ES-I3 (cell line): Measurements from ENCODE around the gene HMGB3.

ENCODE experiments used
- H3K36me3 ChIP-seq: 2 replicates; pipeline ENCODE4 v1.6.1; 2013; ENCODE audit warnings: mild to moderate bottlenecking, low read length, control low read depth, moderate library complexity; ENCODE audit not compliant: insufficient read depth
- H3K4me1 ChIP-seq: 2 replicates; pipeline ENCODE4 v1.6.1; 2013; ENCODE audit warnings: mild to moderate bottlenecking, control low read depth, low read length; ENCODE audit not compliant: insufficient read depth
- H3K9ac ChIP-seq: 2 replicates; pipeline ENCODE4 v1.6.1; 2013; ENCODE audit warnings: low read depth, mild to moderate bottlenecking, low read length, moderate library complexity
- H3K9me3 ChIP-seq: 2 replicates; pipeline ENCODE4 v1.6.1; 2013; ENCODE audit warnings: mild to moderate bottlenecking, low read length, moderate library complexity; ENCODE audit not compliant: control insufficient read depth, insufficient read depth

HMGB3 gene

GRCh38 chrX:150982788-150983520, at the start of gene HMGB3:
TSS of gene HMGB3 (plus strand) at chrX:150983335. CDS start at chrX:150985600, 2,265 bp downstream.
- Histone ChIP-seq H3K9me3 (no peaks in the 10 kb centered on the region), H3K4me1 (no peaks in the 10 kb centered on the region), H3K9ac (peak within 1 kb of the TSS; percentile 84), H3K36me3 (no peaks in the 10 kb centered on the region)

DNA sequence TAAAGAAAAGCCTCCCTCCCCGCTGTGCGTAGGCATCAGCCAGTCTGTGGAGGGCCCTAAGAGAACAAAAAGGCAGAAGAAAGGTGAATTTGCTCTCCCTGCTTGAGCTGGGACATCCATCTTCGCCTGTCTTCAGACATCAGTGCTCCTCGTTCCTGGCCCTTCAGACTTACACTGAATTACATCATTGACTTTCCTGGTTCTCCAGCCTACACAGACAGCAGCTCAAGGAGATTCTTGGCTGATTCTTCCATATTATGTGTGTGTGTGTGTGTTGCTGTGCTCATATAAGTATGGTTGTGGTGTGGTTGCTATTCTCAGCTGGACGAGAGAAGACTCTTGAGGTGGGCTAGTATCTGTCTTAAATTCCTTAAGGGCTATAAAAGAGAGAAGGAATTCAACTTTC, 49.2 kb upstream of the HMGB3 start:
- Histone ChIP-seq H3K4me1 (peaks cover 22% of the 10 kb centered on the region), H3K9me3 (peaks cover 4% of the 10 kb centered on the region; the same call in 1 of the 2 replicates), H3K9ac (no peak overlapping the region; the same call in 1 of the 2 replicates), H3K36me3 (peaks cover 2% of the 10 kb centered on the region; the same call in 1 of the 2 replicates)

DNA sequence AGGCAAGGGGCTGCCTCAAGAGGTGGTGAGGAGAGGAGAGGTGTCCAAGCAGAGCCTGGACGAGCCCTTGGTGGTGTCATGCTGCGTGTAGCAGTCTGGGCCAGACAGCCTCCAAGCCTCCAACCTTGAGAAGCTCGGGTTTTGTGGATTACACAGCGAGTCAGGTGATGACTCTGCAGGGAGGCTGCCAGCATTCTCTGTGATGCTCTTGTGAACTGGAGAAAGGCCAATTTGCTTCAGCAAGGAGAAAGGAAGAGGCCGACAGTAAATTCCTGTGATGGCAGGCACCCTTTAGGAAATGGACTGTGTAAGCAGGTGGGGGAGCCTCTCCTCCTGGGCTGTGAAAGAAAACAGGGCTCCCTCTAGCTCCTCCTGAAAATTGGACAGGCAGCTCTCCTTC, 48.7 kb upstream of the HMGB3 start:
- peaks cover 2% of the 10 kb centered on the region; the same call in 1 of the 2 replicates for H3K36me3 ChIP-seq
- H3K9ac ChIP-seq, result no peak overlapping the region; the same call in 1 of the 2 replicates
- peaks cover 4% of the 10 kb centered on the region; the same call in 1 of the 2 replicates for H3K9me3 ChIP-seq
- H3K4me1 ChIP-seq, result peaks cover 22% of the 10 kb centered on the region

DNA sequence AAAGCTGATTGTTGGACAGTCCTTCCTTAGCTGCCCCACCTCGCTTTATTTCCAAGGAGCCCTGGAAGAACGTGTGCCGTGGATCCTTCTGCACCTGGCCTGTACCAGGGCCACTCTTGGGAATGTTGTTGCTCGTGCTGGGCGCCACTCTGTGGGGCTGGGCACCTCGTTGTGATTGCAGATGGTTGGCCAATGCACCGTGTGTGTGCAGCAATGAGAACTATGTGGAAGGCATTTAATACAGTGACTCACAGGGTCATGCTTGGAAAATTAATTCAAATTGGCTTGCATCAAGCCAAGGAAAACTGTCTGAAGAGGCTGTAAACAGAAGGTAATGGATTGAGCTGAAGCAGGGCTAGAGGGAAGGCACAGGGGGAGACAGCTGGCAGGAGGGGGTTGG, 47.7 kb upstream of the HMGB3 start:
- H3K4me1 ChIP-seq, result peaks cover 22% of the 10 kb centered on the region
- peaks cover 4% of the 10 kb centered on the region; the same call in 1 of the 2 replicates for H3K9me3 ChIP-seq
- H3K36me3 ChIP-seq, result peaks cover 2% of the 10 kb centered on the region; the same call in 1 of the 2 replicates
- H3K9ac ChIP-seq, result no peak overlapping the region

DNA sequence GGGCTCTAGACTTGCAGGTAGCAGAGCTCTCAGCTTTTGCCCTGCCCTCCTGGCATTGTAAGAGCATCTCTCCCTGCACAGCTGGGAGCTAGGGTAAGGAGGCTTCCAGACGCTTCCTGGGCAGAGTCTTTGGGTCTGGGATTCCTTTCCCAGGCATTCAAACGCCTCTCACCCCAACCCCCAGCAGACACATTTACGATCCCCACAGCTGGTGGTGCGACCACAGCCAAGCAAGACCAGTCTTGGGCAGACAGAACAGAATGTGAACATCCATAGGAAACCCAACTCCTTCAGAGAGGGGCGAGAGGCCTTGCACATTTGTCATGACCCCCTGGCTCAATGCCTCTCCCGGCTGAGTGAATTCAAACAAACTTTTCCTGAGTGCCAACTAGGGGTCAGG, 46.6 kb upstream of the HMGB3 start:
- Histone ChIP-seq H3K9me3 (peaks cover 4% of the 10 kb centered on the region; the same call in 1 of the 2 replicates), H3K4me1 (peaks cover 29% of the 10 kb centered on the region), H3K9ac (no peak overlapping the region), H3K36me3 (peaks cover 2% of the 10 kb centered on the region; the same call in 1 of the 2 replicates)

GRCh38 chrX:150940844-150941495, 42.2 kb upstream of the HMGB3 start:
- no peak overlapping the region for H3K9ac ChIP-seq
- peaks cover 4% of the 10 kb centered on the region; the same call in 1 of the 2 replicates for H3K9me3 ChIP-seq
- peaks cover 2% of the 10 kb centered on the region; the same call in 1 of the 2 replicates for H3K36me3 ChIP-seq
- H3K4me1 ChIP-seq, result peaks cover 17% of the 10 kb centered on the region

DNA sequence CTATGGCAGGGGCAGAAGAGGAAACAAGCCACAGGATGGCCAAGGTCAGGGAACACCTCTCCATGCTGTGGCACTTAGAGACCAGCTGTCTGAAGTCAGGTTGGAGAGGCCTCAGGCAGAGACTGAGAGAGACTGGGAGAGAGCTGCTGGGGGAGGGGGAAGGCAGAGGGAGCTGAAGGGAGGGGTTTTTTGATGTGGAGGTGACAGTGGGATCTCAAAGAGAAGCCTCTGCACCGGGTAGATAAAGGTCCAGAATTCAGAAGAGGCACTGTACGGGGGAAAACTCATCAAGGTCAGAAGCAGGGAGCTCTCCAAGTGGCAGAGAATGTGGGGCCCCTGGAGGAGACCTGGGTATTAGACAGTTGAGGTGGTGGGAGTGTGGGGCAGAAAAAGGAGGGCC, 41.6 kb upstream of the HMGB3 start:
- Histone ChIP-seq H3K9ac (no peak overlapping the region), H3K36me3 (peaks cover 2% of the 10 kb centered on the region; the same call in 1 of the 2 replicates), H3K4me1 (peaks cover 17% of the 10 kb centered on the region), H3K9me3 (peaks cover 4% of the 10 kb centered on the region; the same call in 1 of the 2 replicates)

DNA sequence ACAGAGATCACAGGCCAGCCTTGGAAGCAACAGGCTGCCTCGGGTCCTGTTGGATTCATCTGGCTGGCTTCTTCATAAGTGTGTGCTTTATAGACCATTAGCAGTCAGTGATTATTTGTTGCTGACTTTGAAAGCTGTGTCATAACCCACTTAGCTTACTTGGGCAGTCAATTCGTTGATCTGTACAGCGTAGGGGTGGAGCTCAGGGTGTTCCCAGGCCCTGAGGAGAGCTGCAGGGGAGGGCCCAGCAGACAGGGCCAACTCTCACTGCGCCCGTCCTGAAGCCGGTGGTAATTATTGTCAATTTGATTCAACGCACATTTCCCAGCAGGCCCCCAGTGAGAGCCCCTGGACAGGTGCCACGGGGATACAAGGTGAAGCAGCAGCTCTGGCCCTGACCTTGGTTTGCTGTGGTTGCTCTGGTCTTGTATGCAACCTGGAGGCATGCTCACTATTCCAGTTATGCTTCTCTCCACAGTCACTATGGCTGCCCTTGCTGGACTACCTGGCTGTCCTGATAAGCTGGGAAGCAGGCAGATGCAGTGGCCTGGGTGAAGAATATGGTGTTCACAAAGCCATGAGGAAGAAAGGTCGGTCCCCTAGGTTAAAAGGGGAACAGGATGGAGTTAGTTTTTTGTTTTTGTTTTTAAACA, 40.1 kb upstream of the HMGB3 start:
- H3K9me3 ChIP-seq, result no peaks in the 10 kb centered on the region
- H3K9ac ChIP-seq, result no peak overlapping the region
- H3K4me1 ChIP-seq, result peaks cover 17% of the 10 kb centered on the region
- no peaks in the 10 kb centered on the region for H3K36me3 ChIP-seq

GRCh38 chrX:150944233-150944632, 38.9 kb upstream of the HMGB3 start:
- Histone ChIP-seq H3K36me3 (no peaks in the 10 kb centered on the region), H3K9ac (no peak overlapping the region), H3K9me3 (no peaks in the 10 kb centered on the region), H3K4me1 (peaks cover 17% of the 10 kb centered on the region)

DNA sequence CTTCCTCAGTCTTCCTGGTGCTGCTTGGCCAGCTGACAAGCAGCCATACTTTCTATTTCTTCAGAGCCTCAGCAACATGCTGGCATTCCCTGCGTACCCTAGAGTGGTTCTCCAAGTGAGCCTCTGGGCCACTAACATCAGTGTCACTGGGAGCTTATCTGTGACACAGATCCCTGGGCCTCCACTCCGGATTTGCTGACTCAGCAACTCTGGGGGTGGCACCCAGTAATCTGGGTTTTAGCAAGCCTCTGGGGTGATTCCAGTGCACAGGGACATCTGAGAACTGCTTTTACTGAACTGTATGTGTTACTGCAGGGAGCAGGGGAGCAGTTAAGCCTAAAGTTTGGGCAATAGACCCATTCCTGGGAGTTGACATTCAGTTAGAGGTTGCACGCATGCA, 28.2 kb upstream of the HMGB3 start:
- Histone ChIP-seq H3K4me1 (peaks cover 8% of the 10 kb centered on the region; the same call in 1 of the 2 replicates), H3K36me3 (no peaks in the 10 kb centered on the region), H3K9me3 (no peaks in the 10 kb centered on the region), H3K9ac (no peak overlapping the region)

DNA sequence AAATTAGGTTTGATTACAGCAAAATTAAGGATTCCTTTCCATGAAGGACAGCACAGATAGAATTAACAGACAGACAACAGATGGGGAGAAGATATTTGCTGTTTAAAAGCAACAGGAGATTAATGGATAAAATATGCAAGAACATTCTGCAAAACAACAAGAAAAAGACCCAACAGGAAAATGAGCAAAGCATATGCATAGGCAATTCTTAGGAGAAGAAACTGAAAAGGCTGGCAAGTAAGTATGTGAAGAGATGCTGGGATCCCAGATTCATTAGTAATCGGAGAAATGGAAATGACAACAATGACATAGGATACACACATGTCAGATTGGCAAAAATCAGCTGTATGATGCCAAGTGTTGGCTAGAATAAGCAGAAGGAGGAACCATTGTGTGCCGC, 27.5 kb upstream of the HMGB3 start:
- Histone ChIP-seq H3K9me3 (no peaks in the 10 kb centered on the region), H3K36me3 (no peaks in the 10 kb centered on the region), H3K9ac (no peak overlapping the region), H3K4me1 (peaks cover 8% of the 10 kb centered on the region; the same call in 1 of the 2 replicates)

DNA sequence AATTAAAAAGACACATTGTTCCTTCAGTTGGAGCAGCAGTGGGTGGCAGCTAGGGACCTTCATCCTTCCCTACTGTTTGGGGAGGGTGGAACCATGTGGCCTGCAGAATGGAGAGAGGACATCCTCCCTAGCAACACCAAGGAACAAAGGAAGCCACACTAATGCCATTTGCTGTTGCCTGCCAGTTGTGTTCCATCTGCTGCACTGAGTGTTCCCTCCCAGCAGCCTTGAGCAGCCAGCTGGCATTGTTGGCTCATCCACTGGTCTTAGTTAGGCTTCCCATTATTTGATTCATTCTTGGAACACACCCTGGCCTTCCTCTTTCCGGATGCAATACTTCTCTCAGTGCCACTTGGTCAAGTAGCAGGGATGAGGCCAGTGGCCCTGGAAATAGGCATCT, 25.0 kb upstream of the HMGB3 start:
- no peaks in the 10 kb centered on the region for H3K9me3 ChIP-seq
- no peak overlapping the region for H3K9ac ChIP-seq
- peaks cover 8% of the 10 kb centered on the region; the same call in 1 of the 2 replicates for H3K4me1 ChIP-seq
- no peaks in the 10 kb centered on the region for H3K36me3 ChIP-seq

DNA sequence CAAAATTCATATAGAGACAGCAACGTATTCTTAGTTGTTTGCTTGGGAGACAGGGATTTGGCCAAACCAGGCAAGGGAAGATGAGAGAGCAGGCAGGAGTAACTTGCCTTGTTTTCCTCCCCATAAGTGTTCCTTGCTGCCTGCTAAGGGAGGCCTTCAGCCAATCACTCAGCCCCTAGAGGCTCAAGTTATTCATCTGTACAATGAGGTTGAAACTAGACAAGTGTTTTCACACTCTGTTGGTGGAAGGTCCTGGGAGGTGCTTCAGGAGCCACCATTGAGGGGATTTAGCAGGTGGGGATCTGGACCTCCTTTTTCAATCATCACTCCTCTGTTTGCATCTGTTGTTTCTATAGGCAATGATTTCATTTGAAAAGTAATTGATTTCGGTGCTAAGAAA, 23.6 kb upstream of the HMGB3 start:
- Histone ChIP-seq H3K9me3 (no peaks in the 10 kb centered on the region), H3K9ac (no peak overlapping the region), H3K4me1 (no peaks in the 10 kb centered on the region), H3K36me3 (no peaks in the 10 kb centered on the region)

GRCh38 chrX:150961631-150962030, 21.5 kb upstream of the HMGB3 start:
- Histone ChIP-seq H3K9me3 (no peaks in the 10 kb centered on the region), H3K36me3 (no peaks in the 10 kb centered on the region), H3K4me1 (peaks cover 7% of the 10 kb centered on the region), H3K9ac (no peak overlapping the region)
